NCI-H146 treated with DMSO at 0.1 percent for 48 hours (cell line): ENCODE results near the gene PELO.
"Not testable (repeated sequence)": the region's sequence is repeated elsewhere in the genome, so short reads cannot be mapped to it uniquely, and the experiment has no call there.

ENCODE experiments used
- DNase-seq: peaks from one replicate; lab custom pipeline; 2025; ENCODE audit not compliant: unreplicated experiment; lab: John Stamatoyannopoulos, UW

Gene PELO

GRCh38 chr5:52787600-52788504, at the start of gene PELO, which contains the start of gene ITGA1:
Gene PELO, plus strand, starts transcription at chr5:52787916. Its CDS starts 12,479 bp downstream, at chr5:52800395.
Gene ITGA1, plus strand, starts transcription at chr5:52787916. Its CDS starts 438 bp downstream, at chr5:52788354.
- DNase-seq, result peak; percentile 66

- no peak for DNase-seq
These were observed 49.6 kb upstream of the PELO start for GRCh38 chr5:52738095-52738506.

GRCh38 chr5:52740007-52740406, 47.7 kb upstream of the PELO start:
- no peak for DNase-seq

- DNase-seq, result no peak
These were observed 44.7 kb upstream of the PELO start for GRCh38 chr5:52743012-52743411.

GRCh38 chr5:52743529-52743928, 44.2 kb upstream of the PELO start:
- DNase-seq, result no peak

GRCh38 chr5:52743970-52744369, 43.7 kb upstream of the PELO start:
- DNase-seq, result no peak

GRCh38 chr5:52744867-52745458, 42.8 kb upstream of the PELO start:
- DNase-seq, result not testable (repeated sequence)

GRCh38 chr5:52746539-52746938, 41.2 kb upstream of the PELO start:
- DNase-seq, result no peak

- no peak for DNase-seq
These were observed 39.1 kb upstream of the PELO start for GRCh38 chr5:52748590-52748989.

- no peak for DNase-seq
These were observed 38.0 kb upstream of the PELO start for GRCh38 chr5:52749666-52750065.

- DNase-seq, result no peak
These were observed 36.6 kb upstream of the PELO start for GRCh38 chr5:52751137-52751536.

GRCh38 chr5:52754051-52754450, 33.7 kb upstream of the PELO start:
- no peak for DNase-seq

GRCh38 chr5:52757527-52757926, 30.2 kb upstream of the PELO start:
- no peak for DNase-seq

GRCh38 chr5:52758014-52758413, 29.7 kb upstream of the PELO start:
- no peak for DNase-seq

GRCh38 chr5:52759331-52759730, 28.4 kb upstream of the PELO start:
- no peak for DNase-seq

- DNase-seq, result no peak
These were observed 26.9 kb upstream of the PELO start for GRCh38 chr5:52760695-52761366.

GRCh38 chr5:52767217-52767743, 20.4 kb upstream of the PELO start:
- no peak for DNase-seq

- DNase-seq, result no peak
These were observed 19.8 kb upstream of the PELO start for GRCh38 chr5:52767766-52768480.

GRCh38 chr5:52769061-52769460, 18.7 kb upstream of the PELO start:
- DNase-seq, result no peak

- DNase-seq, result no peak
These were observed 17.3 kb upstream of the PELO start for GRCh38 chr5:52770287-52770939.
